Stimulated activated CD4-positive, alpha-beta T cell treated with anti-CD3 and anti-CD28 coated beads, Interleukin-4, amount 100 ng/mL, for 4 hours (primary cell): ENCODE results near the gene CMTM3.
"Not testable (repeated sequence)": the region's sequence is repeated elsewhere in the genome, so short reads cannot be mapped to it uniquely, and the experiment has no call there.

Source experiments
- DNase-seq, 2 experiments: peaks; one replicate each; pipeline ENCODE4 v3.0.0-alpha.2; 2020

Gene CMTM3

DNA sequence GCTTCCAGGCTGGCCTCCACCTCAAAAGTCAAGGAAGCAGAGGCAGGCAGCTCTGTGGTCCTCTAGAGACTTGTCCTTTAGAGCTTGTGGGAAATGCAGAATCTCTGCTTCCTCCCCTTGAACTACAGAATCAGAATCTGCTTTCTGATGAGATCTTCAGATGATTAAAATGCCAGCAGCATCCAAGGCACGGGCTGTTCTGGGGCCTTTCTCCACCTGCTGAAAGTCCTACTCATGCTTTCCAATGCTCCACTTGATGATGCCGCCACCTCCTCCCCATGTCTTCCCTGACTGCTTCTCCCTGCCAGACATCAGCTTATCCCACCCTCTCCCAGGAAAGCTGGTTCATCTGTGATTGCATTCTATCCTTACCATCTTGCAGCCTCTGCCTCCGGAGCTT lies 33.3 kb downstream of the CMTM3 start:
- DNase-seq, result no peak

DNA sequence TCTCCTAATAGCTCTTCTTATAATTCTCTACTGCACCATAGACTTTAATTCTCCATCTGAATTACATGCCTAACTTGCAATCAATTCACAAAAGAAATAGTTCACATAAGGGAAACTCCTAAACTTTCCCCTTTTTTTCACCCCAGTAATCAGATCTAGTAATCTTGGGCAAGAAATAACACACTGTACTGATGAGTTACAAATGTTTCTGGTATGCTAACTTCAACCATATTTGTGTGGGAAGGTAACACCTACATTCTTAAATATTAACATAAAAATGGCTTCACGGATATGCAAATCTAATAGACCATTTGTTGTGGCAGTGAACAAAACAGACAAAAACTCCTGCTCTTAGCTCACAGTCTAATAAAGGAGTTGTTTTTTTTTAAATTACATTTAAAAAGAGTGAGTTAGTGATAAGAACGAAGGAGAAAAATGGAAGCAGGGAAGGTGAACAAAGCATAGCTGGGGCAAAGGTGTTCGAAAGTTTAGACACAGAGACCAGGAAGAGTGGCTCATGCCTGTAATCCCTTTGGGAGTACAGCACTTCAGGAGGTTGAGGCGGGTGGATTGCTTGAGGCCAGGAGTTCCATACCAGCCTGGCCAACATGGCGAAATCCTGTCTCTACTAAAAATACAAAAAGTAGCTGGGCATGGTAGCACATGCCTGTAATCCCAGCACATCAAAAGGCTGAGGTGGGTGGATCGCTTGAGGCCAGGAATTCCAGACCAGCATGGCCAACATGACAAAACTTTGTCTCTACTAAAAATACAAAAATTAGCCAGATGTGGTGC lies 34.8 kb downstream of the CMTM3 start:
- no peak for DNase-seq

DNA sequence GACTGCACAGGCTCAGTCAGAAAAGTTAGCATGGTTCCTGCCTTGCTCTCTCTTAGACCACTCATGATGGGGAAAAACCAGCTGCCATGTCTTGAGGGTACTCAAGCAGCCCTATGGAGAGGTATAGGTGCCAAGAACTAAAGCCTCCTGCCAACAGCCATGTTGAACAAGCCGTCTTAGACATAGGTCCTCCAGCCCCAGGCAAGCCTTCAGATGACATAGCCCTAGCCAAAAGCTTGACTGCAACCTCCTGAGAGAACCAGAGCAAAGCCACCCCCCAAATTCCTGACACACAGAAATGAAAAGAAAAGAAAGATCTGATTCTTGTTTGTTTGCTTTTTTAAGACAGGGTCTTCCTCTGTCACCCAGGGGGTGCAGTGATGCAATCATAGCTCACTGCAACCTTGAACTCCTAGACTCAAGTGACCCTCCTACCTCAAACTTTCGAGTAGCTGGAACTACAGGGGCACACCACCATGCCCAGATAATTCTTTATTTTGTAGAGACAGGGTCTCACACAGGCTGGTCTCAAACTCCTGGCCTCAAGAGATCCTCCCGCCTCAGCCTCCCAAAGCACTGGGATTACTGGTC lies 36.3 kb downstream of the CMTM3 start:
- no peak for DNase-seq

DNA sequence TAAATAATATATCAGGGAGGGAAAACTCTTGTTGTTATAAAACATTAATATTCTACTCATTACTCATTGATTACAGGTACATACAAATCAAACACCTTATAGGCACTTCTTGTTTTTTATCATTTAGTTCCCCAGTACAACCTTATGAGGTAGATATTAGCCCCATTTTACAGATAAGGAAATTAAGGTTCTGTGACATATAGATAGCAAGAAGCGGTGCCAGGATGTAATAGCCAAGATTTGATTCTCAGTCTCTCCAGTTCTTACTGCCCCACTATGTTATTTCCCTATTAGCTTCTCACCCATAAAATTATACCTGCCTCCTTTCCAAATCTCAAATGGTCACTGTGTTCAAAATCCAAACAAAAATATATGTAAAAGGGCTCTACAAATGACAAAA lies 36.9 kb downstream of the CMTM3 start:
- DNase-seq, result no peak

DNA sequence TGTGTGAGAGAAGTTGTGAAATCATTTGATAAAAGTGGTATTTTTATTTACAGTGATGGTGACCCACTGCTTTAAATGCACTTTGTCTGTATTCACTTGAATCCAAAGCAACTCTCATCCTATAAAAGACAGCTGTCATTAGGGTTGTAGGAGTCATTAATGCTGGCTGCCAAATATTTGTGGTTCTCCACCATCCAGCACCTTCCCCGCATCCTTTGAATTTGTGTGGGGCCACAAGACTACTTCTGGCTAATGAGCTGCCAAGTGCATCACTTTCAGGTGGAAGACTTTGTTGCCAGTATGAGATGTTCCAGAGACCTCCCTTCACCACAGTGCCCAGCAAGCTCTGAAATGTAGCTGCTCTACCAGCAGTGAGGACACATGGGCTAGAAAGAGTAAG lies 43.4 kb downstream of the CMTM3 start:
- DNase-seq, result no peak

DNA sequence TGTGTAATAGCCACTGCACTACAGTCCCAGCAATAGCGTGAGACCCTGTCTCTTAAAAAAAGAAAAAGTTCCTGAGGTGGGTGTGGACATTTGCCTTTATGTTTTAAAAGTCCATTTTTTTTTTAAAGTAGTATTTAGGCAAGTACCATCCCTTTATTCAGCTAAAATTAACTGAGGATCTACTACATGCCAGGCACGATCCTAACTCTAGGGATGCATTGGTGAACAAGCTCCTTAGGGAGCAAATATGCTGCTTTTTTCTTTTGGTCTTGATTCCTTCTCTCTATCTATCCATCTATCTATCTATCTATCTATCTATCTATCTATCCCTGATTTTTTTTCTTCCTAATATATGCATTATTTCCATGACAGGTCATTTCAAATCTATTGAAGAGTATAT lies 44.7 kb downstream of the CMTM3 start:
- DNase-seq, result no peak

DNA sequence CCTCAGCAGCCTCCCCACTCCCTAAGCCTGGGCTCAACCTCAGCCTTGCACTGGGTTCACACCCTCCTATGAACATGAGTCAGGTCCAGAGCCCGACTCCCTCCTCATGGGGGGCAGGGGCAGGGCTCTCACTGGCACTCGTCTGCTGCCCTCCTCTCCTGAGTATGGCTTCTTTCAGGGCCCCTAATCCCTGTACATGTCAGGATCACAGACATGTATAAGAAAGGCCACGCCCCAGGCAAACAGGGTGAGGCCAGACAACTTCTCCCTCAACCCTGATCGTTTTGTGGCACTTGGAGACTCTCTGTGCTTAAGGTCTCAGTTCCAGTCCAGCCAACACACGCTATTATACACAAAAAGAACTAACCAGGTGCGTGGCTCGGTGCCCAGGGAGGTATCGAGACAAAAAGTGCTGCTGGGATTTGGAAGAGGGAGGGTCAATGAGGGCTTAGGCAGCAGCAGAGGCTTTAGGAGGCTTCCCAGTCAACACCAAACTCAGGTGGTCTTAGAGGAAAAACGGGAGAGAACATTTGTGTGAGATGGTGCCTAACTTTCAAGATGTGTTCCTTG lies 45.2 kb downstream of the CMTM3 start:
- no peak for DNase-seq

DNA sequence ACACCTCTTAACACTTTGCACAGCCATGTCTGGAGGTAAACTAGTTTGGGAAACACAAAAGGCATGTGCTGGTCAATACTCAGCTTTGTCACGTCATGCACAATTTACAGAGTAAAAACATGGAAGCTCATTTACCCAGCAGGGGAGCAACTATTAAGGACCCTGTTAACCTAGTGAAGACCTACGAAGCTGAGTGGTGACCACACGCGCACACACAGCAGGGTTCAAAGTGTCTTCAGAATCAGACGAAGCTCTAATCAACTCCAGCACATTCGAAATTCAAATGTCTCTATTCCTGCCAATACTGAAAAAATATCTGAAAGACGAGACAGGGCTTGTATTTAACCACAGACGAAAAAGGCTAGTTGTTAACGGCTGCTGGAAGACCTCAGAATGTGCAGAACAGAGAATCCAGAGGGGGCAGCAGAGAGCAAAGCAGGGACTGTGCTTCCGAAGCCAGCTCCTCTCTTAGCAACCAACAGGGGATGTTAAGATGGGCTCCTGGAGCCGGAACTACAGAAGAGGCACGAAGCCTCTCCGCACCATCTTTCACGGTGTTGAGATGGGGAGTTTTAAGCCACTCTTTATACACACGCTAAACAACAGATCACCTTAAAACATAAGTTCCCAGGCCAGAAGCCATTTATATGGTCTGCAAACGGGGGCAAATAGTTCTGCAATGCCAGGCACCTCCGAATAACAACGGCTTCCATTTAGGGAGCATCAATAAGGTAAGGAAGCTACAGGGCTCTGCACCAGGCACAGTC lies 46.4 kb downstream of the CMTM3 start:
- DNase-seq, result peak; percentile 67 to 70

DNA sequence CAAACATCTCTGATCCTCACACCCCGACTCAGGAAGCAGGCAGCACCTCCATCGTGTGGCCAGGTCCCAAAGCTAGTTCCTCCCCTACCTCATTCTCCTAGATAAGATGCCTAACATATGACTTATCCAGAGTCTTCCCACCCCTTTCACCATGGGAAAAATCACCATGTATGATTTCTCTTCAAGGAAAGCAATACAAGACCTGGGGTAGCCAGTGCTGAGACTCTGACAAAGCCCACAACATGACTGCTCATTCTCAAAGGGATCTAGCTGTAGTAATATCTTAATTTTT lies 46.9 kb downstream of the CMTM3 start:
- no peak for DNase-seq

DNA sequence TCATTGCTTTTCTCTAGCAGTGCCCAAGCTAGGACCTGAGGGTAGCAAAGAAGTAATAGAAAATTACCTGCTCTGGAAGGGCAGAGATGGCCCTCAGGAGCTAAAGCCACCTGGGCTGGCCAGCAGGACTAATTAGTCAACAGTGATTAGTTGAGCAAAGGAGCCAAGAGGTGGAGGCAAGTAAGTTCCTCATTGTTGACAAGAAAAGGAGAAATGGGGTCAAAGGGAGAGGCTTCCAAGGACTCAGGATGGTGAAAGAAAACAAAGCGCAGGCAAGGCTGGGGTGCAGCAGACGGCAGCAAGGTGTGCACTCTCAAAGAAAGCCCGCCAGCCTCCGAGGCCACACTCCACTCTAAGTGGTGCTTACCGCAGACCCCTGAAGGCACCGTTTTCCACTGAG lies 47.5 kb downstream of the CMTM3 start:
- DNase-seq, result no peak

DNA sequence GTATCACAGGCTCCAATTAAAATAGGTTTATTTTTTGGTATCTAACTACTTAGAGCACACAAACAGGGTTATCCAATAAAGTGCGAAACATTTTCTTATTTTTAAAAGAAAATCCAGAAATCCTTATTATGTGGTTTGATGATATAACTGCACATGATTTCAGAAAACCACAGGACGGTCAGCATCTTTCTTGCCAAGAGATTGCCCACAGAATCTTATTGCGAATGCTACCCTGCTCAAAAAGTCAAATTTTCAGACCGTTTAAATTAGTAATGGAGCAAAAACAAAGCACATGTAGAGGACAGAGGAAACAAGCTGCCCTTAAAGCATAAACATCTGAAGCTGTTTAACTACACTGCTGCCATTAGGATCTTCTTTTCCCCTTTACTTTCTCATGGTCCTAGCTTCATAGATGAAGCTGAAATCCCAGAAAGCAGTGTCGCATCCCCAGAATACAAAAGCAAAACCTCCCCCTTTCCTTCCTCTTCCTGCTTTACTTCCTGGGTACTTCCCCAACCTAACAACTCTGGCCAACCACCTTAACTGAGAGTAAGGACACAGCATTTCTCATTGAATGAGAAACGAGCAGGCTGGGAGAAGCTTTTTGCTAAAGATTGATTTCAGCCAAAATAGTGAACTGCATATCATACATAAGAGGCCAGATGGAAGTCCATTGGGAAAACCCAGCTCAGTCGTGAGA lies 48.3 kb downstream of the CMTM3 start:
- no peak for DNase-seq

DNA sequence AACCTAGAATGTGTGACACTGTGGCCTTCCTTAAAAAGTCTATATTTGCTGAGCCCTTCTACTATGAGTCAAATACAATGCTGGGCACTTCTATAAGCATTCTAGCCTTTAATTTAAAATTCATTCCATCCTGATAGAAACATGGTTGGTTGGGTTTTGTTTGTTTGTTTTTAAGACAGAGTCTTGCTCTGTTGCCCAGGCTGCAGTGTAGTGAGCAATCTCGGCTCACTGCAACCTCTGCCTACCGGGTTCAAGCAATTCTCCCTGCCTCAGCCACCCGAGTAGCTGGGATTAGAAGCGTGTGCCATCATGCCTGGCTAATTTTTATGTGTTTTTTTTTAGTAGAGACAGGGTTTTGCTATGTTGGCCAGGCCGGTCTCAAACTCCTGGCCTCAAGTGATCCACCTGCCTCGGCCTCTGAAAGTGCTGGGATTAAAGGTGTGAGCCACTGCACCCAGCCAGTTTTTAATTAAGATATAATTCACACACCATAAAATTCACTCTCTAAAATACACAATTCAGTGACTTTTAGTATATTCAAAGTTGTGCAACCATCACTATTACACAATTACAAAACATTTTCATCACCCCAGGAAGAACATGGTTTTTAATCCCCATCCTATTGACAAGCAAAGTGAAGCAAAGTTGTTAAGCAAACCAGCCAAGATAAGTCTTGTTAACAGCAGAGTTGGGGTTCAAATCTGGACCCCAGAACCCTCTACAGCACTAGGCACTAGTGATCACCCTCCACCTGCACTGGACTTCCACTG lies 49.3 kb downstream of the CMTM3 start:
- DNase-seq, result no peak

DNA sequence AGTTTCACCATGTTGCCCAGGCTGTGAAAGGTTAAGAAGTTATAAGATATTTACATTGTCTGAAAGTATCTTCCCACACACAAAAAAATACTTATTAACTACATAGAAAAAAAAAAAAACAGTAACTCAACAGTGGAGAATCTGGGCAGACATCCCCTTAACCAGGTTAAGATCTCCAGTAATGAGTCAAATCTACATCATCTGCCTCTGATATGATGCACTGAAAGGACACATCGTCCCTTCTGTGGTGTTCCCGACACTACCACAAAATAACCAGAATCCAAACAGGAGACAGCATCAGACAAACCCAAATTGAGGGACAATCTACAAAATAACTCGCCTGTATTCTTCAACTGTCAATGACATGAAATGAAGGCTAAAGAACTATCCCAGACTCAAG lies 52.0 kb downstream of the CMTM3 start:
- DNase-seq, result no peak

DNA sequence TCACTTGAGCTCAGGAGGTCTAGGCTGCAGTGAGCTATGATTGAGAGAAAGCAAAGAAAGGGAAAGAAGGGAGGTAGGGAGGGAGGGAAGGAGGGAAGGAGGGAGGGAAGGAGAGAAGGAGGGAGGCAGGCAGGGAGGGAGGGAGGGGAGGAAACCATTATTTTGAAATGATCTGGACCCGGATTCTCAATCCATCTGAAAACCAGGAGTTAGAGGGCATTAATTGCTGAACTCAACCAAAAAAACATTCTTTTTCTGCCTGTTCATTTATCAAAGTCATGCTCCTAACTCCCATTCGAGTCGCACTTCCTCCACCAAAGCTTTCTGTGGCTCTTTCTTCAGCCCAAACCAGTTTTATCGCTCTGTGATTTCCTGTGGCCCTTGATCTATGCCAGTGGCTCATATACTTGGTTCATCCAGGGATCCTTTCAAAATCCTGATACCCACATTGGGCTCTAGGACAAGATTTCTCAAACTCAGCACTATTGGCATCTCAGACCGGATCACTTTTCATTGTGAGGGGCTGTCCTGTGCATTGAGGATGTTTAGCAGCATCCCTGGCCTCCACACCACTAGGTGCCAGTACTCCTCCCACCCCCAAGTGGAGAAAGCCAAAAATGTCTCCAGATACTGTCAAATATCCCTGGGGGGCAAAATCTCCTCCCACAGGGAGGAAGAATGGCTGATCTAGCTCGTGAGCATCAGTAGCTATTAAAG lies 53.8 kb downstream of the CMTM3 start:
- DNase-seq, result no peak

DNA sequence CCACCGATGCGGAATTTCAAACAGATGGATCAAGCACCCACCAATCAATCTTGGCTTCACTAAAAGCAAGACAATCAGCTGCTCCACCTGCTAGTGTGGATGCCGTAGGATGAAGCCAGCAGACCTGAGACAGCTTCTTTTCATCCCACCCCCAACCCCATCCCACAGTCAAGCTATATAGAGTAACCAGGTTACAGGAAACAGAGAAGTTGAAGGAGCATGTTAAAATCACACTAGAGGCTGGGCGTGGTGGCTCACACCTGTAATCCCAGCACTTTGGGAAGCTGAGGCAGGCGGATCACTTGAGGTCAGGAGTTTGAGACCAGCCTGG lies 54.3 kb downstream of the CMTM3 start:
- no peak for DNase-seq

DNA sequence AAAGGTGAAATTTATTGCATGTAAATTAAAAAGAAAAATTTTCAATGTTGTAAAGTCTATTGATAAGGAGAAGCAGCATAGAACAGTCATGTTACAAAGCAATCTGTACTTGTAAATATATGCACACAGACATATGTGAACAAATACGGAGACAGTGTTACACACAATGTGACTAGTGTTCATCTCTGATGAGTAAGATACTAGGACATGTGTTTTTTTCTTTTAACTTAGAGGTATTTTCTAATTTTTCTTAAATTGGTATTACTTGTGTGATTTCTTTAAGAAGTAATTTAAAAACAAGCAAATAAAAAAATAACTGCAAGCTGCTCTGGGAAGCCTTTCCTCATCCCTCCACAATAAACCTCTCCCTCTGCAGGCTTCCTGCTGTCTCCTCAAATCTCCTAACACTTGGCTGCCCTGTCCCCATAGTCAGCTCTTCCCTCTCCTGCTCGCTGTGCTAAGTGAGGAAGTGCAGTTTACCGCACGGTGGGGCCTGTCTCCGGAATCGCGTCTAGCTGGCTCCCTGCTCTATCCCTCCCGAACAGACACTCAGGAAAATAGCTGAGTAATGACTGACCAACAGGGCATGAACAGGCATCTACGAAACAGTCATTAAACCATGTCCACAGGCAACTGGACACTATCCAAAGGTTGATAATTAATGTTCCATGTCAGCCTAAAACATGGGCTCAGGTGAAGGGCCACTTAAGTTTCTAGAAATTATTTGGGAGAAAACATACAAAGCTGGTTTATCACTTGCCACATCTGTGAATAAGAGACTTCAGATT lies 56.1 kb downstream of the CMTM3 start:
- DNase-seq, result no peak

DNA sequence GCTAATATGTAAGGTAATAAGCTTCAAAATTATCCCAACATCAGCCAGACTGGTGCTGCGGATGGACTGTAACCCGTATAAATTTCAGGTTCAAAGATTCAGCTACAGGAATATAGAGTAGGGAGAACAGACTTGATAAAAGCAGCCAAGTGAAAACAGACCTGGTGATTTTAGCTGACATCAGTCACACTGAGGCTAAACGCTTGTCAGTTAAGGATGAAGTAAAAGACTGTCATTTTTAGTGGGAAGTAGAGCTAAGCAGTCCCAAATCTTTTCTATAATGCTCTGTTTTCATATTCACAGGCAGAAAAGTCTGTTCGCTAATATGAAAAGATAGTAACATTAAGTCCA lies 56.7 kb downstream of the CMTM3 start:
- no peak for DNase-seq

DNA sequence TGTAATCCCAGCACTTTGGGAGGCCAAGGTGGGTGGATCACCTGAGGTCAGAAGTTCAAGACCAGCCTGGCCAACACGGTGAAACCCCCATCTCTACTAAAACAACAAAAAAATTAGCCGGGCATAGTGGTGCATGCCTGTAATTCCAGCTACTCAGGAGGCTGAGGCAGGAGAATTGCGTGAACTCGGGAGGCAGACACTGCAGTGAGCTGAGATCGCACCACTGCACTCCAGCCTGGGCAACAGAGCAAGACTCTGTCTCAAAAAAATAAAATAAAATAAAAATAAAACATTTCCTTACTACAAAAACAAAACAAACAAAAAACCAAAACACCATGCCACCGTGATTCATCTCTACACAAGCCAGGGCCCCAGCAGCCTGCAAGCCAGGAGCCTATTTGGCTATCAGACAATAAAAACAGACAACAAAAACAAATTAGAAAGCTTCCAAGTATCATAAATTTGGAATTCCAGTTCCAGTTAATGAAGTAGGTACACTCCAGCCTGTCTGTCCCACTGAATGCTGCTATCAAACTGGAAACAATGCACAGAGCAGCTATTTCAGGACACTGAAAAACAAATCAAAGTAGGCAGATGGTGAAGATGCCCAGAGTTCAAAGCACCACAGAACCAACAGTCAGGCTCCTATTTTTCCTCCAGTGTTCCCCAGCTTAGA lies 57.3 kb downstream of the CMTM3 start:
- not testable (repeated sequence) for DNase-seq

DNA sequence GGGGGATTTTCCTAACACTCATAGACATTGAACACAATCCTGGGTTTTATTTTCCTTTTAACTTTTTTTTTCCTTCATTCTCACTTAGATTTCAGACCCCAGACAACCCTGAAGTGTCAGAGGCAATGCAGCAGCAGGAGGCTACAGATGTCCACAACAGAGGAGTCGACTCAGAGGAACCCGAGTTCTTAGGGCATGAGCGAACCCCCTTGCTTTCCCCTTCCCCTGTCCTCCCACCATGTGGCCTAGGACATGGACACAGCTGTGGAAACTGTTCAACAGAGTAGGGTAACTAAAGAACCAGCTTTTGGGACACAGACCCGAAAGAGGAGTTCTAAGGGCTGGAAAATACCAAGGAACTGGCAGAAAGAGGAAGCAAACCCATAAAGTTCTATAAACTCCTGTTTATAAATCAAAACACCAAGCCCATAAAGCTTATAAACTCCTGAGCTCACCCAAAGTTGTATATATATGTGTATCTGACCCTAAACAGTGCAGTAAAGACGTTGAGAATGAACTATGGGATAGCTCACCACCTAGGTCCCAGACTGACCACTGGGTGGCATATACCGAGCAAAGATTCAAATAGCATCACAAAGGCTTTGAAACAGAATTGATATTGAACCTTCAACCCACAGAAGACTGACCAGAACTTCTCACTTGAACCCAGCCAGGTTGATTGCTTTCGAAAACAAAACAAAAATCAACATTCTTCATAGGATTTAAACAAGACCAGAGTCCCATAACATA lies 58.1 kb downstream of the CMTM3 start:
- no peak for DNase-seq
